Adrenal gland (tissue), 12 donors: ENCODE results near the gene RTP5. TPM values are rescaled to one million over a fixed set of nuclear protein-coding genes. Genes with fewer than 3 reads are reported as not detected.

Source experiments
- DNase-seq, 7 donors: peaks; one replicate each; pipeline ENCODE4 v3.0.0-alpha.2; 2019 to 2020
- H3K27ac ChIP-seq, 5 donors: fragments of 200-600 bp; sonication (generic) in 4 of 5; 1 replicate in 3 of 5; 2 replicates in 2 of 5; pipeline versions ENCODE4 v1.5.1 to v1.8.0; 2016 to 2020; ENCODE audit warnings: mild to moderate bottlenecking in 1 of 5
- H3K27me3 ChIP-seq: fragments of 200-600 bp; 2 replicates; pipeline ENCODE4 v1.8.0; 2021
- H3K36me3 ChIP-seq, 2 donors: fragments of 200-600 bp; replicated peaks in 1 of 2; 1 replicate in 1 of 2; 2 replicates in 1 of 2; pipeline versions ENCODE4 v1.5.1 to v1.8.0; 2018 to 2022
- H3K4me1 ChIP-seq, 2 donors: fragments of 200-600 bp; replicated peaks in 1 of 2; 1 replicate in 1 of 2; 2 replicates in 1 of 2; pipeline versions ENCODE4 v1.5.1 to v1.8.0; 2018 to 2021
- H3K4me3 ChIP-seq, 4 donors: fragments of 200-600 bp; sonication (generic) in 3 of 4; one replicate each; pipeline ENCODE4 v1.5.1; 2016 to 2018
- H3K9me3 ChIP-seq, 3 donors: fragments of 200-600 bp; sonication (generic) in 1 of 3; replicated peaks in 1 of 3; 1 replicate in 2 of 3; 2 replicates in 1 of 3; pipeline versions ENCODE4 v1.5.1 to v1.8.0; 2016 to 2021
- POLR2A ChIP-seq, 2 donors: fragments of 450-650 bp; IDR thresholded peaks; one replicate each; pipeline ENCODE4 v1.6.1; 2017; ENCODE audit warnings: antibody characterized with exemption in 2 of 2, mild to moderate bottlenecking in 2 of 2, moderate library complexity in 1 of 2
- WGBS, 4 donors: extraction: QIAGEN DNeasy Blood & Tissue Kit in 2 of 4; methylation state at CpG; one replicate each; pipeline versions ENCODE4 v1.1.5 to v1.1.7; 2013 to 2017; 5-methylcytosine and 5-hydroxymethylcytosine counted together
- intact Hi-C, 2 donors: fragments of 100-400 bp; cut with DNase I; formaldehyde crosslinking; loops; one replicate each; pipeline versions ENCODE4 v1.14.1 to v1.15.0; 2022 to 2023
- polyA plus RNA-seq, 3 donors: library from polyadenylated mRNA; stranded (reverse); fragments of 200-250 nt in 2 of 3; fragments of 350-450 nt in 1 of 3; fragmentation: Illumina TruSeq in 1 of 3; extraction: RNeasy Lipid Tissue Mini Kit (QIAGEN cat#74804) in 1 of 3; gene quantifications; one replicate each; pipeline ENCODE4 v1.2.3, GENCODE V29; 2013 to 2014
- total RNA-seq, 9 donors: library from RNA; depleted of rRNA in 4 of 9; stranded (reverse); fragments of >200 nt in 4 of 9; fragments of 120-200 nt in 1 of 9; fragmentation: NEBNext Ultra II Directional in 1 of 9; extraction: Animal tissue kit (Norgen Biotek cat#: 25700) in 1 of 9; gene quantifications; one replicate each; pipeline versions ENCODE4 v1.1.0 to v1.2.4, GENCODE V29; 2013 to 2023
- TF ChIP-seq, protein P1 (sequence below), 6 experiments: fragments of 450-650 bp in 4 of 6; fragments of 200-600 bp in 2 of 6; sonication (generic) in 1 of 6; IDR thresholded peaks; 1 replicate in 5 of 6; 2 replicates in 1 of 6; pipeline versions ENCODE4 v1.5.1 to v1.8.0; 2016 to 2021; ENCODE audit warnings: antibody characterized with exemption in 6 of 6, mild to moderate bottlenecking in 2 of 6, moderate library complexity in 1 of 6
- donor health status: healthy with polysubstance abuse.
- donor health status: Bipolar disorder and iron deficiency.
- donor health status: DM: yes; HTN: yes; CAD: no.
- donor health status: DM: no; HTN: no; CAD: no.
- donor health status: DM: no; HTN: no; CAD: no.
- donor health status: DM: yes; HTN: yes; CAD: no.

The RTP5 gene
- total and polyA plus RNA-seq, 12 donors, result 0.07 to 0.56 (median 0.11) TPM; not detected in 9

DNA sequence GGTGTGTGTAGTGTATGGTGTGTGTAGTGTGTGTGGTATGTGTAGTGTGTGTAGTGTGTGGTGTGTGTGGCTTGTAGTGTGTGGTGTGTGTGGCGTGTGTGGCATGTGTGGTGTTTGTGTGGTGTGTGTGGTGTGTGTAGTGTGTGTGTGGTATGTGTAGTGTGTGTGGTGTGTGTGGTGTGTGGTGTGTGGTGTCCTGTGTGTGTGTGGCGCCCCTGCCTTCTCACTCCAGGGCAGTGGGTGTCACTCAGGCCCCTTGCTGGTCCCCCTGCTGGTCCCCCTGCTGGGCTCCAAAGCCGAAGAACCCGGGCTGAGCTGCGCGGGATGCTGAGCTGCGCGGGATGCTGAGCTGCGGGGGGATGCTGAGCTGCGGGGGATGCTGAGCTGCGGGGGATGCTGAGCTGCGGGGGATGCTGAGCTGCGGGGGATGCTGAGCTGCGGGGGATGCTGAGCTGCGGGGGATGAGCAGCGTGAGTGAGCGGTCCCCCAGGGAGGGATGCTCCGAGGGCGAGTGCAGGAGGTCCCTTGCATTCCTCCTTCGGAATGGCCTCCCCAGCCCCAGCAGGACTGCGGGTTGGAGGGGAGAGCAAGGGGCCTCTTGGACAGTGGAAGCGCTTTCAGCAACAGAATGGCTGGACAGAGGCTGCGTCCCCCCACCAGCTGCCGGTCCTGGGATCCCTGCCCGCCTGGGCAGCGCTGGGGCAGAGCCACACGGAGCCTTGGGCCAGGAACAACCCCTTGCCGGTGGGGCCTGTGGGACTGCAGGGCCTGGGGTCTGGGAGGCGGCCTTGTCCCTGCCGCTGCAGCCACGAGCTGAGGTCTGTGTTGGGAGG is 3.4 kb upstream of the RTP5 start:
- H3K36me3 ChIP-seq, result no peaks in the 10 kb centered on the region
- intact Hi-C loops, result no loop called here
- DNase-seq, result no peak
- no peak overlapping the region for H3K4me3 ChIP-seq
- H3K4me1 ChIP-seq, result no peaks in the 10 kb centered on the region
- WGBS, 4 donors, result 15 to 100% (median 17%) methylated on average over 1 to 31 of the region's 31 CpGs
- no peak for TF ChIP-seq POLR2A (IDR thresholded peaks at IDR 0.05)
- TF ChIP-seq, protein P1, sequence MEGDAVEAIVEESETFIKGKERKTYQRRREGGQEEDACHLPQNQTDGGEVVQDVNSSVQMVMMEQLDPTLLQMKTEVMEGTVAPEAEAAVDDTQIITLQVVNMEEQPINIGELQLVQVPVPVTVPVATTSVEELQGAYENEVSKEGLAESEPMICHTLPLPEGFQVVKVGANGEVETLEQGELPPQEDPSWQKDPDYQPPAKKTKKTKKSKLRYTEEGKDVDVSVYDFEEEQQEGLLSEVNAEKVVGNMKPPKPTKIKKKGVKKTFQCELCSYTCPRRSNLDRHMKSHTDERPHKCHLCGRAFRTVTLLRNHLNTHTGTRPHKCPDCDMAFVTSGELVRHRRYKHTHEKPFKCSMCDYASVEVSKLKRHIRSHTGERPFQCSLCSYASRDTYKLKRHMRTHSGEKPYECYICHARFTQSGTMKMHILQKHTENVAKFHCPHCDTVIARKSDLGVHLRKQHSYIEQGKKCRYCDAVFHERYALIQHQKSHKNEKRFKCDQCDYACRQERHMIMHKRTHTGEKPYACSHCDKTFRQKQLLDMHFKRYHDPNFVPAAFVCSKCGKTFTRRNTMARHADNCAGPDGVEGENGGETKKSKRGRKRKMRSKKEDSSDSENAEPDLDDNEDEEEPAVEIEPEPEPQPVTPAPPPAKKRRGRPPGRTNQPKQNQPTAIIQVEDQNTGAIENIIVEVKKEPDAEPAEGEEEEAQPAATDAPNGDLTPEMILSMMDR (IDR thresholded peaks at IDR 0.05), result no peak
- peaks cover 19% of the 10 kb centered on the region for H3K27me3 ChIP-seq
- H3K9me3 ChIP-seq, result no peaks in the 10 kb centered on the region
- H3K27ac ChIP-seq, result no peak overlapping the region

DNA sequence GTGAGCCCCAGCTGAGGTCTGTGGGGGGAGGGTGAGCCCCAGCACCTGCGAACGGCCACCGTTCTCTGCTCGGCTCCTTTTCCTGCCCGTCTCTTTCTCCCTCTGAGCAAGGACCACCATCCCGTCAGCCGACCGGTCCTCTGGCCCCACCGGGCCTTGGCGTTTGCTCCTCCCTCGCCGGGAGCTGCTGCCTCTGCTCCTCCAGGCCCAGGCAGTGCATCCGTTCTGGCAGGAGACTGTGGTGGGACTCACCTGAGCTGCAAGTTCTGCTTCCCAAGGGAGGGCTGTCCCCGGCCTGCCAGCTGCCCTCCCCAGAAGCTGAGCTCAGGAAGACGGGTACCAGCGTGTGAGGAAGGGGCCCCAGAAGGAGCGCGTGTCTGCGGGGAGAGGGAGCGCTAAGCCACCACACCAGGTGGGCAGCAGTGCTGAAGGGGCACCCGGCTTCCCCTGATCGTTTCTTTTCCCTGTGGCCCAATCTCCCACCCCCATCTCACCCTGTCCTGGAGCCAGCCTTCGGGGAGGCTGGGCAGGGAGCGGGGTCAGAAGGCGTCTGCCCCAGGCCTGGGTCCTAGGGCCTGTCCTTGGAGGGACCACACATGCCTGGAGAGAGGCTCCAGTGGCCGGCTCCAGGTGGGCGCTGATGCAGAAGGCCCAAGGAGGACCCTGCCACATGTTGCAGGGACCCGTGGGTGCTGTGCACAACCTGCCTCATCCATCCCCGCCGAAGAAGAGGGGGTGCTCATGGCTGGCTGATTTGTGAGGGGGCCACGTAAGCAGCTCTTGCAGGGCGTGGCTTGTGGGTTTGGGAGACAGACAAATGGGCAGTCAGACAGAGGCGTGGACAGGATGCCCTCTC is 2.5 kb upstream of the RTP5 start:
- Histone ChIP-seq H3K4me1 (no peaks in the 10 kb centered on the region), H3K27me3 (peaks cover 19% of the 10 kb centered on the region), H3K4me3 (no peak overlapping the region), H3K36me3 (no peaks in the 10 kb centered on the region), H3K27ac (no peak overlapping the region), H3K9me3 (no peaks in the 10 kb centered on the region)
- no peak for TF ChIP-seq POLR2A (IDR thresholded peaks at IDR 0.05)
- TF ChIP-seq, protein P1 (IDR thresholded peaks at IDR 0.05), result no peak
- intact Hi-C loops, result no loop called here
- 58 to 69% (median 63%) methylated on average over 22 to 33 of the region's 33 CpGs for WGBS, 4 donors
- DNase-seq, result peak in 1 of 7 donors; percentile 5

DNA sequence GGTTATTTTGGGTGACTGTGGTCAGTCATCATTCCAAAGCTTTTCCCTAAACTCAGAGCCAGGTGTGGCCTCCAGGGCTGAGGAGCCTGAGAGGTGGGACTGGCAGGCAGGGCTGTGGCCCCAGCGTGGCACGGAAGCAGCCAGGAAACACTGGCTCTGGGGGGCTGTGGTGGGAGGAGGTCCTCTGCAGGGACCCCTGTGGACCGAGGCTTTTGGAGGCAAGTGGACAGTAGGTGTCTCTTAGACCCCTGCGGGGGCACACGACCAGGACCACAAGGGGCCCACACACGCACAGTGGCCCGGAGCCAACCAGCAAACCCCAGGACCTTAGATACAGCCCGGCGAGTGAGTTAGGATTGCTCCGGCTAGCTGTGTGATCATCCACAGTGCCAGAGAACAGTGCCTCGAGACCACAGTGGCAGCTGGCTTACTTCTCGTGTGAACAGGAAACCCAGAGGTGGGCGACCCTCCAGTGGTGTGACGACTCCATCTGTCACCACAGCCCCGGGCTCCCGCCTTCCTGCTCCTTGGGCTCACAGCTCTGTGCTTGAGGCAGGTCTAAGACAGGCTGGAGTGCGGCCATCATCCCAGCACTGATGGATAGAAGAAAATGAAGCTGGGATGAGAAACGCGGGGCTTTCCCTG is 1.6 kb upstream of the RTP5 start:
- no peaks in the 10 kb centered on the region for H3K4me1 ChIP-seq
- TF ChIP-seq, protein P1 (IDR thresholded peaks at IDR 0.05), result no peak
- TF ChIP-seq POLR2A (IDR thresholded peaks at IDR 0.05), result no peak
- no peak overlapping the region for H3K27ac ChIP-seq
- WGBS, 4 donors, result 60 to 81% (median 64%) methylated on average over 8 to 19 of the region's 19 CpGs
- peaks cover 19% of the 10 kb centered on the region for H3K27me3 ChIP-seq
- H3K36me3 ChIP-seq, result no peaks in the 10 kb centered on the region
- no peaks in the 10 kb centered on the region for H3K9me3 ChIP-seq
- peak in 1 of 7 donors; percentile 6 for DNase-seq
- H3K4me3 ChIP-seq, result no peak overlapping the region
- intact Hi-C loops, result no loop called here

DNA sequence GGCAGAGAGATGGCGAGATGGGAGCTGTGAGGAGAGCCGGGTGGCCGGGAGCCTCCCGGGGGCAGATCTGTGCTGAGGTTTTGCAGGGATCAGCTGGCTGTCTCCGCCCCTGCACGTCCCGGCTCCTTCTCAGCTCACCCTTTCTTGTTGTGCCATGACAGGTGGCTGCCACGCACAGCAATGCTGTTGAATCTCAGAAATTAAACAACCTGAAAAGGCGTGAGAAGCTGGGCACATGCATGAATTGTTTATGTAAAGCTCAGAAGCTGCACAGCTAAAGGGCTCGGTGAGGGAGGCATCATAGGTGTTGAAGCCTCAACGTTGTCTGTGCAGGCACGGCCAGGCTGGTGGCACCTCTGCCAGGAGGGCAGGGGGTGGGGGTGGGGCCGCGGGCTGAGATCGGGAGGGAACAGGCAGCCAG is 858 bp upstream of the RTP5 start:
- Histone ChIP-seq H3K27ac (no peak overlapping the region), H3K36me3 (no peaks in the 10 kb centered on the region), H3K4me1 (no peaks in the 10 kb centered on the region), H3K9me3 (no peaks in the 10 kb centered on the region), H3K4me3 (no peak overlapping the region), H3K27me3 (peaks cover 13% of the 10 kb centered on the region)
- DNase-seq, result peak in 1 of 7 donors; percentile 5
- TF ChIP-seq POLR2A (IDR thresholded peaks at IDR 0.05), result no peak
- TF ChIP-seq, protein P1 (IDR thresholded peaks at IDR 0.05), result no peak
- intact Hi-C loops, result no loop called here
- 49 to 63% (median 57%) methylated on average over 15 of the region's 15 CpGs for WGBS, 4 donors
